Measurements from ENCODE around the gene CADPS2. TPM values are rescaled to one million over a fixed set of nuclear protein-coding genes. Genes with fewer than 3 reads are reported as not detected.

Gene CADPS2
- total and polyA plus RNA-seq, 10 of the 15 experiments (the other 5 are each of a cell fraction or from before 2014, with no cell fraction given): 0.05 to 7.5 (median 0.25) TPM

GRCh38 chr7:122653685-122654084 is 232.6 kb downstream of the CADPS2 start:
- SMC1A ChIA-PET (ENCODE audit: uncharacterized antibody, unreplicated experiment): interaction anchor here (0.8 to 4.9 kb wide), 13 partner anchors 11 to 103 kb away, joined by 3 to 30 read pairs (median 5); no protein-coding TSS in a partner anchor
- DNase-seq (ENCODE audit: low read depth, low spot score): no peak
- H3K9ac ChIP-seq (ENCODE audit: control insufficient read depth, insufficient read depth, low read length): no peak overlapping the region
- H3K4me1 ChIP-seq (ENCODE audit: control insufficient read depth, insufficient read depth, low read length): no peaks in the 10 kb centered on the region
- H4K20me1 ChIP-seq (ENCODE audit: control insufficient read depth, insufficient read depth): no peaks in the 10 kb centered on the region
- FAIRE-seq: no peak
- TF ChIP-seq NFYA (IDR thresholded peaks at IDR 0.05; ENCODE audit: borderline replicate concordance, low read depth, low read length): no peak
- TF ChIP-seq SPI1 (IDR thresholded peaks at IDR 0.05; ENCODE audit: borderline replicate concordance, insufficient read depth, low read depth, low read length): peak; percentile 63; the same call in 1 of the 2 replicates
- no peak overlapping the region for H3K4me3 ChIP-seq
- no peak overlapping the region for H3K27ac ChIP-seq (ENCODE audit: control insufficient read depth, insufficient read depth)
- no peaks in the 10 kb centered on the region for H3K79me2 ChIP-seq (ENCODE audit: control insufficient read depth, insufficient read depth, low read length)
- 31% methylated on average over 5 of the region's 5 CpGs for WGBS (ENCODE audit: insufficient coverage, insufficient replicate concordance, low lambda C conversion rate, missing lambda C conversion rate)
- H3K9me3 ChIP-seq (replicated peaks; ENCODE audit: control insufficient read depth, insufficient read depth, low read length): no peaks in the 10 kb centered on the region
- RAD21 ChIA-PET (ENCODE audit: unreplicated experiment): interaction anchor here (1.0 to 1.7 kb wide), 5 partner anchors 8 to 36 kb away, joined by 3 to 8 read pairs (median 5); no protein-coding TSS in a partner anchor
- H2AFZ ChIP-seq (ENCODE audit: control insufficient read depth, low read depth, low read length): no peak overlapping the region
- intact Hi-C loops (cut with micrococcal nuclease; ENCODE audit: unreplicated experiment): no loop called here
- POLR2A ChIA-PET: interaction anchor here (1.0 kb wide), 1 partner anchor 15 kb away, joined by 5 read pairs; no protein-coding TSS in a partner anchor
- H3K36me3 ChIP-seq (ENCODE audit: control insufficient read depth in 2 of 2, insufficient read depth in 2 of 2, low read length in 1 of 2): no peaks in the 10 kb centered on the region
- BruUV-seq (replicated peaks): no TSS peak
- H3K4me2 ChIP-seq (ENCODE audit: control insufficient read depth, insufficient read depth): no peak overlapping the region
- in situ Hi-C loops (cut with MboI): no loop called here
- CTCF ChIA-PET: interaction anchor here (1.2 to 1.7 kb wide), 6 partner anchors 8 to 30 kb away, joined by 3 to 6 read pairs (median 4); no protein-coding TSS in a partner anchor
- H3K27me3 ChIP-seq (replicated peaks in 1 of 2; ENCODE audit: control insufficient read depth in 2 of 2, insufficient read depth in 2 of 2, low read length in 1 of 2): no peaks in the 10 kb centered on the region
- ATAC-seq: no peak

GRCh38 chr7:122652876-122653275 is 233.4 kb downstream of the CADPS2 start:
- Histone ChIP-seq H3K4me3 (no peak overlapping the region), H2AFZ (ENCODE audit: control insufficient read depth, low read depth, low read length) (no peak overlapping the region), H3K27ac (ENCODE audit: control insufficient read depth, insufficient read depth) (no peak overlapping the region), H3K79me2 (ENCODE audit: control insufficient read depth, insufficient read depth, low read length) (no peaks in the 10 kb centered on the region), H3K36me3 (ENCODE audit: control insufficient read depth in 2 of 2, insufficient read depth in 2 of 2, low read length in 1 of 2) (no peaks in the 10 kb centered on the region), H3K4me2 (ENCODE audit: control insufficient read depth, insufficient read depth) (no peak overlapping the region), H4K20me1 (ENCODE audit: control insufficient read depth, insufficient read depth) (no peaks in the 10 kb centered on the region), H3K27me3 (replicated peaks in 1 of 2; ENCODE audit: control insufficient read depth in 2 of 2, insufficient read depth in 2 of 2, low read length in 1 of 2) (no peaks in the 10 kb centered on the region), H3K9me3 (replicated peaks; ENCODE audit: control insufficient read depth, insufficient read depth, low read length) (no peaks in the 10 kb centered on the region), H3K9ac (ENCODE audit: control insufficient read depth, insufficient read depth, low read length) (no peak overlapping the region), H3K4me1 (ENCODE audit: control insufficient read depth, insufficient read depth, low read length) (no peaks in the 10 kb centered on the region)
- no peak for FAIRE-seq
- 48% methylated on average over 4 of the region's 4 CpGs for WGBS (ENCODE audit: insufficient coverage, insufficient replicate concordance, low lambda C conversion rate, missing lambda C conversion rate)
- RAD21 ChIA-PET (ENCODE audit: unreplicated experiment): interaction anchor here (1.1 to 1.7 kb wide), 2 partner anchors 9 kb away, joined by 4 to 8 read pairs; no protein-coding TSS in a partner anchor
- SMC1A ChIA-PET (ENCODE audit: uncharacterized antibody, unreplicated experiment): interaction anchor here (0.6 to 4.9 kb wide), 8 partner anchors 9 to 99 kb away, joined by 3 to 30 read pairs (median 4); no protein-coding TSS in a partner anchor
- ATAC-seq: no peak
- DNase-seq (ENCODE audit: low read depth, low spot score): no peak
- CTCF ChIA-PET: interaction anchor here (0.8 to 1.4 kb wide), 3 partner anchors 9 to 54 kb away, joined by 3 to 5 read pairs (median 3); no protein-coding TSS in a partner anchor
- in situ Hi-C loops (cut with MboI): no loop called here
- POLR2A ChIA-PET: no interaction called here
- intact Hi-C loops (cut with micrococcal nuclease; ENCODE audit: unreplicated experiment): no loop called here
- no TSS peak for BruUV-seq (replicated peaks)
- no peak for TF ChIP-seq GABPA (IDR thresholded peaks at IDR 0.05; ENCODE audit: low read depth)
- TF ChIP-seq PKNOX1 (IDR thresholded peaks at IDR 0.05): no peak
- TF ChIP-seq TAF1 (IDR thresholded peaks at IDR 0.05; ENCODE audit: borderline replicate concordance, low read depth, low read length): no peak
- TF ChIP-seq SPI1 (IDR thresholded peaks at IDR 0.05; ENCODE audit: borderline replicate concordance, insufficient read depth, low read depth, low read length): no peak
- TF ChIP-seq ZNF24 (IDR thresholded peaks at IDR 0.05): no peak
- no peak for TF ChIP-seq MYC (IDR thresholded peaks at IDR 0.05; ENCODE audit: insufficient read depth, insufficient read length, insufficient replicate concordance, low read length, severe bottlenecking)
- TF ChIP-seq SIN3A (IDR thresholded peaks at IDR 0.05; ENCODE audit: low read depth, low read length): no peak
- TF ChIP-seq ZZZ3 (IDR thresholded peaks at IDR 0.05; ENCODE audit: control insufficient read depth, insufficient read length, low read depth): no peak
- no peak for TF ChIP-seq SMARCA5 (IDR thresholded peaks at IDR 0.05)
- TF ChIP-seq EGR1 (IDR thresholded peaks at IDR 0.05; ENCODE audit: borderline replicate concordance in 1 of 2, low read depth in 2 of 2, low read length in 2 of 2): no peak
- no peak for TF ChIP-seq ZNF207 (IDR thresholded peaks at IDR 0.05; ENCODE audit: borderline replicate concordance)
- no peak for TF ChIP-seq RB1 (IDR thresholded peaks at IDR 0.05; ENCODE audit: borderline replicate concordance)
- no peak for TF ChIP-seq STAT3 (IDR thresholded peaks at IDR 0.05; ENCODE audit: low read depth, low read length)
- TF ChIP-seq IRF5 (IDR thresholded peaks at IDR 0.05; ENCODE audit: borderline replicate concordance): no peak
